Measurements from ENCODE around the gene ZDHHC6.

DNA sequence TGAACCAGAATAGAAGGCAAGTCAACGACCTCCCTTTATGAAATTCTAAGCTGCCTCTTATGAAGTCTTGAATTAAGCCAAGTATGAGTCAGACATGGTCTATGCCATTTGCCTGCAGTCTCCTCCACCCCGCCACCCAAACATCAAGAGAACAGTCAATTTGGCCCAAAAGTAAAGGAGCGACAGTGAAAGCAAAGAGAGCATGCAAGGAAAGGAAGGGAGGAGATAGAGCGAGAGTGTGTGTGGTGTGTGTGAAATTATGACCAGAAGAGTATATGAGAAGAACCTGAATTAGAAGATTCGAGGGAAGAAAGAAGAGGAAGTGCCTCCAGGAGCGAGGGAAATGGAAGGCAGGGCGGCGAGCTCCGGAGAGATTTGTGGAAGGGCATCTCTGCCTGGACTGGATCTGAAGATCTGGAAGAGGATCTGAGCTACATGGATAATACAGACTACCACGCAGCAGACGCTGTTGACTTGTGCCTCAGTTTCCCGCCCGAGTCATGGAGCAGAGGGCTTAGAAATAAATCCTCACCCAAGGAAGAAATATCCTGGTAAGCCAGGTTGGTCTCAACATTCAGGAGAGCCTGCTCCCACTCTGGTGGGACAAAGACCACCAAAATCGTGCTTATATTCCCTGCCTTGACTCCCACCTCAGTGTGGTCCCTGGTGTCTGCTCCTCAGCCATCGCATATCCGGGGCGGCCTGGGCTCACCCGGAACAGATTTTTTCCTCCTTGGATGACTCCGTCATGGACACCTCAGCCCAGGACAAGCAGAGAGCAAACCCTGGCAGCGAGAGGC is 459 bp downstream of the ZDHHC6 start:
- TF ChIP-seq, protein P1, sequence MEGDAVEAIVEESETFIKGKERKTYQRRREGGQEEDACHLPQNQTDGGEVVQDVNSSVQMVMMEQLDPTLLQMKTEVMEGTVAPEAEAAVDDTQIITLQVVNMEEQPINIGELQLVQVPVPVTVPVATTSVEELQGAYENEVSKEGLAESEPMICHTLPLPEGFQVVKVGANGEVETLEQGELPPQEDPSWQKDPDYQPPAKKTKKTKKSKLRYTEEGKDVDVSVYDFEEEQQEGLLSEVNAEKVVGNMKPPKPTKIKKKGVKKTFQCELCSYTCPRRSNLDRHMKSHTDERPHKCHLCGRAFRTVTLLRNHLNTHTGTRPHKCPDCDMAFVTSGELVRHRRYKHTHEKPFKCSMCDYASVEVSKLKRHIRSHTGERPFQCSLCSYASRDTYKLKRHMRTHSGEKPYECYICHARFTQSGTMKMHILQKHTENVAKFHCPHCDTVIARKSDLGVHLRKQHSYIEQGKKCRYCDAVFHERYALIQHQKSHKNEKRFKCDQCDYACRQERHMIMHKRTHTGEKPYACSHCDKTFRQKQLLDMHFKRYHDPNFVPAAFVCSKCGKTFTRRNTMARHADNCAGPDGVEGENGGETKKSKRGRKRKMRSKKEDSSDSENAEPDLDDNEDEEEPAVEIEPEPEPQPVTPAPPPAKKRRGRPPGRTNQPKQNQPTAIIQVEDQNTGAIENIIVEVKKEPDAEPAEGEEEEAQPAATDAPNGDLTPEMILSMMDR (IDR thresholded peaks at IDR 0.05) = no peak
- peak; percentile 42 for TF ChIP-seq POLR2A (IDR thresholded peaks at IDR 0.05)
- TF ChIP-seq POLR2AphosphoS5 (IDR thresholded peaks at IDR 0.05) = no peak

All from prostate gland (tissue), 2 donors.